Umbilical cord (tissue), 2 donors: ENCODE results near the gene HSPBP1. TPM values are rescaled to one million over a fixed set of nuclear protein-coding genes. Genes with fewer than 3 reads are reported as not detected.

Source experiments
- DNase-seq: peaks from one replicate; pipeline ENCODE4 v3.0.0-alpha.2; 2015; ENCODE audit warnings: low spot score
- total RNA-seq: library from RNA; depleted of rRNA; stranded (reverse); fragments of >200 nt; gene quantifications from one replicate; pipeline ENCODE4 v1.2.3, GENCODE V29; 2014; ENCODE audit warnings: low replicate concordance; ENCODE audit not compliant: insufficient read depth

The HSPBP1 gene
- total RNA-seq, 1 donor from 2014 or later = 7.0 TPM

DNA sequence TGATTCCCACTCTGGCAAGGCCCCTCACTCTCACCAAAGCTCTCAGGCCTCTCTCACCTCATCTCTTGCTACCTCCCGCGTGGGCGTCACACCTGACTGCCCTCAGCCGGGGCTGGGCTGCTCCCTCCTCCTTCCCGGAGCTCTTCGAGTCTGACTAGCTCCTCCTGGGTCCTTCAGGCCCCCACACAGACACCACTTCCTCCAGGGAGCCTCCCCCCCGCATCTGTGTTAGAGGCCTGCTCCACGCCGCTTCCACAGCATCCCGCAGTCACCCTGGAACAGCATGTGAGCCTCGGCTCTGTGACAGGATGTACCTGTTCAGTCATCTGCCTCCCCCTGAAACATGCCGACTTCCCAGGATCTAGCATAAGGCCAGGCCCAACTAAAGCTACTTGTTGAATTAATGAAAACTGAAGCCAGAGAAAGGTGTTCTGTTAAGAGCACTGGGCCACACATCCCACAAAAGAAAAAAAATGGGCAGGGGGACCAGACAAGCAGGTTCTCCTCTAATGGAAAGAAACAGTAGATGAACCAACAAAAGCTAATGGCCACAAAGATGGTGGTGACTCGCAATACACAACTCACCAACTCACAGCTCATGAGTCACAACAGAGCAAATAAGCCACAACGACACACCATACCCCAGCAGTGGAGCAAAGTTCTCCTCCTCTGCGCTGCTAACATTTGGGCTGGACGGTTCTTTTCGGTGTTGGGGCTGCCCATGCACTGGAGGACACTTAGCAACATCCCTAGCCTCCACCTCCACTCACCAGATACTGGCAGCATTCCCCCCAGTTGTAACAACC lies 24.1 kb downstream of the HSPBP1 start:
- DNase-seq = no peak

DNA sequence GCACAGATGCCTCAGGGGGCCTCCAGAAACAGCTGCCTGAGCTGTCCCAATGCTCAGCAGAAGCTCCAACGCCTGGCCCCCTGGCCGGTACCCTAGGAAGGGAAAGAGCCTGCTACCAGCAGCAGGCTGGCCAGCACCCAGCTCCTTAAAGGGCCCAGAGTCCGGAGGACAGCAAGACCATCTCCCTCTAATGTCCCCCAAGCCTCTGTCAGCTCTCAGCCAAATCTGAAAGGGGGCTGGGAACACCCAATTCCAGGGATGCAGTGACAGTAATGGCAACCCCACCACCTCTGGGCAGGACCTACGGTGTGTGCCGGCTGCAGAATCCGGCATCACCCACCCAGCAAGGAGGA lies 25.3 kb downstream of the HSPBP1 start:
- no peak for DNase-seq

DNA sequence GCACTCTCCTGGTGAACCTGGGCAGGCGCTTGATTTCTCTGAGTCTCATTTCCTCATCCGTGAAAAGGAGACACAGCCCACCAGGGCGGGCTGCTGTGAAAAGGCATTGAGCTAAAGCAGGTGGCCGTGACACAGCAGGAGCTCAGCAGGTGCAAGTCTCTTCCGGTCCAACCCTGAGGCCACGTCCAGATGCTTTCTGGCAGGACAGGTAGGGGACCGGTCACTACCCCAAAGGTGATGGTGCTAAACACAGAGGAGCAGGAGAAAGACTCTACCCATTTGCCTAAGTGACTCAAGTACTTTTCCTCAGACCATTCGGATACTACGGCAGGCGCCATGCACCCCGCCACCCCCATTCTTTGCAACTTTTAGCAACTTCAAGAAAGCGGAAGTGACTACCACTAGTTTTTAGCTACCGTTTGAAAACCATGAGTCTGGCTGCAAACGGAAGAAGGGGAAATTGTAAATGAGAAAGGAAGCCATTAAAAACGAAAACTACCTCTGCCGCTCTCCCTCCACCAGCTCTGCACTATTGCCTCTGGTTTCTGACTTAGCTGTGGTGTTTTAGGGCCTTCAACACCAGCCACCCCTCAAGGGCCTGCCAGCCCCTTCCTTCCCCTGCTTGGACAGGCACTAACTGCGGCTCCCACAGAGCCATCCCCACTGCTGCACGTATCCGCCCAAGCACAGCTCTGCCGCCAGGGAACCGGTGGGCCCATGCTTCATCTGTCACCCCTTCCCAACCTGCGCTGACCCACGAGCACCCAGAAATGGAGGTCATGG lies 25.9 kb downstream of the HSPBP1 start:
- DNase-seq = peak; percentile 13

DNA sequence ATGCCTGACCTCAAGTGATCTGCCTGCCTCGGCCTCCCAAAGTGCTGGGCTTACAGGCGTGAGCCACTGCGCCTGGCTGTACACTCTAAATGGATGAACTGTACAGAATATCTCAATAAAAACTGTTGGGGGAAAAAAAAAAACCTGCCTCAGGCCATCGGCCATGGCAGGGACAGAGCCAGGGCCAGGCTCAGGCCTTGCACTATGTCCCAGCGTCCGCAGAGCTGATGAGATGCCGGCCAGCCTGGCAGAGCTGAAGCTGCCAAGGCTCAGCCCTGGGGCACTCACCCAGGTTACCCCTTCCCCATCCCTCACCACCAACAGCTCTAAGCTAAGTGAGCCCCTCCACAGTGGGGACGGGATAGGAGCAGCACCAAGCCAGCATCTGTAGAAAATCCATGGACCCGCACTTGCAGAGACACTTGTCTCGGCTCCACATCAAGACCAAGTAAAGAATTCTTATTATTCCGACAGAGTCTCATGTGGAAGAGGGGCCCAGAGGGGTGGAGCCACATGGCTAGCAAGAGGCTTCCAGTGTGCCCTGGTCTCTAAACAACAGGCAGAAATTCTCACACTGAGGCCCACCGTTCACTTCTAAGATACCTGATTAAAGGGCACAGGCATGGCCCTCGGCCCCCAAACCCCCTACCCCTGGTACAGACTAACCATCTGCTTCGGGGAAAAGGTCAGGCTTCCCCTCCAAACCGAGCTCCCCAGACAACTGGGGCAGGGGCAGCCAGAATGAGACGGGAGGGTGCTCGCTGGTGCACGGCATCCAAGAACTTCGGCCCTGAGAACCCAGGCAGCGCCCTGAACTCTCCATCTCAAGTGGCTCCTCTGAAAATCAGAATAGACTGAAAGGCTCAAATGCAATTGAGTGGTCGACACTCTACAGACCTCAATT lies 26.9 kb downstream of the HSPBP1 start:
- DNase-seq = no peak

DNA sequence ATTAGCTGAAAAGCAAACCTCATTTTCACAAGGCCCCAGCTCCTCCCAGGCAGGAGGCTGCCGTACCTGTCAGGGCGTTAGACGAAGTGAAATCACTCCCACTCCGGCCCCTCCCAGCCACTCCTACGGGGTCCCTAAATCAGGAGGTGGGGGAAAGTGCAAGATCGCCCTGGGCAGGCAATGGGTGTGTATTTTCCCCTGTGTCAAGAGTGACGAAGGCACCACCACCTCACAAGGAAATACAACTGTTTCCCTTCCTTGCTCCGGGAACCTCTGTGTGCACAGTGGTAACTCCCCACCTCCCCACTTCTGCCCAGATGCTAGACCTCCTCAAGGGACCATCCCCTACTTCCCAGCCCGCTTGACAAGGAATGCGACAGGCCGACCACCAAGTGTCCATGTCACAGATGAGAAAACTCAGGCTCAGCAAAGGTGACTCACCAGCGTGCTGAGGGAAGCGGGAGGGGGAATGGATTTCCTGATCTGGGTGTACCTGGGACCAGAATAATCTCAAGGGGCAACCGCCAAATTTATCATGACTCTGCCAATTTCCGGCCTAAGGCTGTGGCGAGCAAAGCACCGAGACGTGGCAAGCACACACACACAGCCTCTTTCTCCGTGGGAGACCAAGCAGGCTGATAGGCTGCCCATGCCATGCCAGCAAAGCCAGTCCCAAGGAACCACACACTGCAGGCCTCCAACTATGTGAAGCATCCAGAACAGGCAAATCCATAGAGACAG lies 28.4 kb downstream of the HSPBP1 start:
- no peak for DNase-seq

DNA sequence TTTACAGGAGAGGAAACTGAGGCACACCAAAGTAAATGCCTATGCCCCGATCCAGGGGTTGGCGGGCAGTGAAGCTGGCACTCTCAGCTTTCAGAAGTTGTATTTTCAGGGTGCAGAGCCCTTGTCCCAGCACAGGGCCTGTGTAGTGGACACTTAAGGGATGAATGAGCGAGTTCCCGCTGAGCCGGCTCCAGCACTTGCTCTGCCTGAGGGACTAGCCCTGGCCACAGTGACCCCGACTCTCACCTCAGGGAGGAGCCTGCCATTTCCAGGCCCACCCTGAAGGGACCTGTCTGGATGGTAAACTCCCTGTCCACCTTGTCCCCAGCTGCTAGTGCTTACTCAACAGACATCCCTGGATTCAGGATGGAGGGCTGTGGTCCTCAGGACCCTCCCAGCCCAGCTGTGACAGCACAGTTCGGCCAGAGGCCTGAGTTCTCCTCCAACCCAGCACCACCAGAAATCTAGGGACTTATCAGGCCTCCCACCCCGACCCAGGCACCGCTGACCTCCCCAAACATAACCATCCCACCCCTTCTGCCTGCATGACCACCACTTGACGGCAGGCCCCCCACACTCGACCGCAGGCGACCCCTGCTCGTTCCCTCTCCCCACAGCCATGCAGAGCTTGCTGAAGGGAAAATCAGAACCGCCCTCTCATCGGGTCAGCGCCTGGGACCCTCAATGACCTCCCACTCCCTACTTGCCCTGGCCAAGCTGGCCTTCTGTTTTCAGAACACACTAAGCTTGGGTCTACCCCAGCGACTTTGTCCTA lies 29.5 kb downstream of the HSPBP1 start:
- no peak for DNase-seq

DNA sequence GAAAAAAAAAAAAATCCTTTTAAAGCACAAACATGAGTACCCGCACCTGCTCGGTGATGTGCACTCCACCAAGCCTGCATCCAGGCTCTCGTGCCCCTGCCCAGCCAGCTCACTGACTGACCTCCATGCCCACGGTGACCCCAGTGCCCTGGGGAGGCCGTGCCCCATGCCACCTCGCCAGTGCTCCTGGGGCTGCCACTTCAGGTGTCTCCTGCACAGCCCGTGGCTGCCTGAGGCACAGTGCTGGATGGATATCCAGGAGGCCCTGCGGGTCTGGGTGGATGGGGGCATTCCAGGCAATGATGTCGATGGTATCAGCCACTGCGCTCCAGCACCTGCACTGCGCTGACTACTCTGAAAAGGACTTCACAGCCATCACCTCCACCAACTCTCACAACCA lies 30.1 kb downstream of the HSPBP1 start:
- DNase-seq = no peak

DNA sequence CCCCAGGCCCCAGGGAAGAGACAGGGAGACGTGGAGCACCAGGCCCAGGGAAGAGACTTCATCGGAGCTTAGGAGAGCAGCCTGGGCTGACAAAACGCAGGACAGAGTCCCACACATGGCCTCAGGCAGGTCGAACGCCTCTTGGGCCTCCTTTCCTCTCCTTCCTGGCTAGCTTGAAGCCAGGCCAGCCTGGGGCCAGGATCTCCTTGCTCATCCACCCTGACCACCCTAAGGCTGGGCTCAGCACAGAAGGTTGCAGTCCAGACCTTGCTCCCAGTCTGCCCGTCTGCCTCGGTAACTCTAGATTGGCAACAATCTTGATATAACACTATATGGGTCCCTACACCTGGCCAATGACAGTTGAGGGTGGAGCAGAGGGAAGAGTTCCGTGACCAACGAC lies 31.2 kb downstream of the HSPBP1 start:
- no peak for DNase-seq

DNA sequence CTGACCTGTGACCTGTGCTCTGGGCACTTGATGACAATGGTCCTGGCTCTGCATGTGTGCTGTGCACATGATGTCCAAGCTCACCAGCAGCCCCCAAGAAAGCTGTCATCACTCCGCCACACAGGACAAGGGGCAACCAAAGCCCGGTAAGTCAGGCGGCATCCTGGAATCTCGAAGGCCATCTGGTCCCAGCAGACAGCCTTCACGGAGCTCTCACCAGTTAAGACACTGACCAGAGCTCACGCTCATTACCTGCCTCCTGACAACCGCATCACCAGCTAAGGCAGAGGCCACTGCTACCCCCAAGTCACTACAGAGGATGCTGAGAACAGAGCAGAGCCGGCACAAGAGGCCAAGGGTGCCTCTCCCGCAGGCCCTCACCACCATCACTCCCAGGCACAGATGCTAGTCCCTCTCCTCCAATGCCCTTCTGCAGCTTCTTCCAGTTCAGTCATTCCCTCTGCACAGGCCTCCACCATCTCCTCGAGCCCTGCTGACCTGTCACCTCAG lies 31.7 kb downstream of the HSPBP1 start:
- no peak for DNase-seq

DNA sequence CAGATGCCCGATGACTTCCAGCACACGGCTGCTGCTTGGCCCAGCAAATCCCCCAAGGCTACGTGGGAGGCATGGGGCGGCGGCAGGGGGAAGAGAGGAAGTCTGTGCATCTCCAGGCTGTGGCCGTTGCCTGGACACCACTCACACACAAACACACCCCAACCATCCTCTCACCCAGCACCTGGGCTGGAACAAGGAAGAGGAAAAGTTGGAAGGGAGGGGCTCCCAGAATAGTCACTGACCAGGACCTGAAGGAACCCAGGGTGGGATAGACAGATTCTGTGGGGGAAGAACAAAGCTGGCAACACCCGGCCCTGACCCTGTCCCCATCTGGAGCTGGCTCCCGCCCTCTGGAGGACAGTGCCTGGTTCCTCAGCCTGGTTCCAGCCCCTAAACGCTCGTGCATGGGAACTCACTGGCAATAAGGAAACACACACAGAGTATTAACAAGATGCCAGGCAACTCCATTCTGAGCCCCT lies 32.2 kb downstream of the HSPBP1 start:
- peak; percentile 25 for DNase-seq

DNA sequence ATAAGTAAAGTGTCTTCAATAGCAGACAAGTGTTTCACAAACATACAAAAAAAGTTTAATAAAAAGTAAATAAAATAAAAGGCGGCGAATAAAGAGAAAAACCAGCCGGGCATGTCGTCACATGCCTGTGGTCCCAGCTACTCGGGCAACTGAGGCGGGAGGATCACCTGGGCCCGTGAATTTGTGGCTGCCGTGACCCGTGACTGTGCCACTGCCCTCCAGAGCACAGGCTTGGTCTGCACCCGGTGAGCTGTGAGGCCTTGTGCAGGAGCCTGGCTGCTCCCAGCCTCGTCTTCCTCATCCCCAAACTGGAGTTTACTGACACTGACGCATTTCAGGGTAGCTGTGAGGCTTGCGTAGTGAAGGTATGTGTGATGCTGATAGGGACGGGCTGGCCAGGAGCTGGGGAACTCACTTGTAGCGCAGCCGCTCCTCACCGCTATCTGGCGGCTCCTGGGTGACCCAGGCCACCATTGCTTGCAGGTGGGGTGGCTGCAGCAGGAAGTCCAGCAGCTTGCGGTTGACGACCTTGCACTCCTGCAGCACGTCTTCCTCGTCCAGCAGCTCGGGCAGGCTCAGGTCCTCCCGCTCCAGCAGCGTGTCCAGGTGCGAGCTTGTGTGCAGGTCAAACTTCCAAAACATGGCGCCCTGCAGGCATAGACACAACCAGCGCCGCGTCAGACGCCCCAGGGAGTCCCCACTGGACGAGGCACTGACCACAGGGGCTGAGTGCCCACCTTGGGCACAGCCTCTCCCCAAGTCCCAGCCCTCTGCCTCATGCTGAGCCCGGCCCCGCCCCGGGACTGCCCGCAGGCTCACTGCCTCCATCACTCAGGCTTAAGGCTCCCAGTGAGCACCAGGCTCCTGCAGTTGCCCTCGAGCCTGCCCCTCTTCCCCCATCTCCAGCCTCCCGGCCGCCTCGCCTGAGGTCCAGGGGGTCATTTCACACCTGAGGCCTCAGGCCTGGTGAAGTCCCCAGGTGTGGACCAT lies 33.2 kb downstream of the HSPBP1 start:
- no peak for DNase-seq

DNA sequence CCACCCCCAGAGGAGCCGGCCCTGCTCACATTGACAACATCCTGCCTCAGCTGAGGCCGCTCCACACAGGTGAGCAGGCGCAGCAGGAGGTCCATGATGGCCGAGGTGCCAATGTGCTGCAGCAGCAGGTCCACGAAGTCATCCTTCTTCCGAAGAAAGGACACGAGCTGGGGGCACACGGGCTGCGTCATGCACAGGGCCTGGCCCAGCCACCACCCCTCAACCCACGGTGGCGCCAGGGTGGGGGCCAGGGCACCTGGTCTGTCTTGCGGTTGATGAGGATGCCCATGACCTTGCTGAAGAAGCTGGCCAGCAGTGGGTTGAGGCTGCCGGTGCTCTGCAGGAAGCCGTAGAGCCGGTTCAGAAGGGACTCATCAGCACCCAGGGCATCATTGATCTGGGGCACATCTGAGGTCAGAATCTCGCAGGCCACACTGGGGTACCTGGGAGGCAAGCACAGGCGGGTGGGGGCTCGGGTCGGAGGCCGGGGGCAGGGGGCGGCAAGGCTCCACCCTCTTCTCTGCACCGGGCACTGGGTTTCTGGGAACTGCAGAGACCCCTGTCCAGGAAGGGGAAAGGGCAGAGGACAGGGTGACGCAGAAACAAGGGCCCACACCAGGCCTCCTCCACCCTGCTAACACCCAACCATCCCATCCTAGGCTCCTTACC lies 34.5 kb downstream of the HSPBP1 start:
- no peak for DNase-seq

DNA sequence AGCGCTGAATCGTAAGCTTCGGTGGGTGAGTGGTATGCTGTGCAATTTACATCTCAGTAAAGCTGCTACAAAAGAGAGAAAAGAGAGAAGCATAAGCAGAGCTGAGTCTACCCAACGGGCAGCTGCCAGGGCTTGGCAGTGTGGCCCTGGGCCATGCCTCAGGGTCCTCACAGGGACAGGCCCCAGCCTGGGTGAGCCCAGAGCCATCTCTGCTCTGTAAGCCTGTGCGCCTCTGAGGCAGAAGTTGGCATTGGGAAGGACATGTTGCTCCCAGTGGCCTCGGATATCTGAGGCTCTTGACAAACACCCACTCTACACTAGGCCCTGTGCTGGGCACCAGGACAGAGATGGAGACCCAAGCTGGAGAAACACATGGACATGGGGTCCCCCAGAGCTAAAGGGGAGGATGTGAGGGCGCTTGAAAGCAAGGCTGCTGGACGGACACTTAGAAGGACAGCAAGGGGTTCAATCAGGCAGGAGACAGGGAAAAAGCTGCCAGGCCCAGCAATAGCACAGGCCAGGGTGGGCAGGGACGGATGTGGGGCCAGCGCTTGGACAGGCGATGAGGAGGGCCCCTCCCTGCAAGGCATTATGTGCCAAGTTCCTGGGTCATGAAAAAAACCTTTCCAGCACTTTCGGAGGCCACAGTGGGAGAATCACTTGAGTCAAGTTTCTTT lies 35.8 kb downstream of the HSPBP1 start:
- no peak for DNase-seq

DNA sequence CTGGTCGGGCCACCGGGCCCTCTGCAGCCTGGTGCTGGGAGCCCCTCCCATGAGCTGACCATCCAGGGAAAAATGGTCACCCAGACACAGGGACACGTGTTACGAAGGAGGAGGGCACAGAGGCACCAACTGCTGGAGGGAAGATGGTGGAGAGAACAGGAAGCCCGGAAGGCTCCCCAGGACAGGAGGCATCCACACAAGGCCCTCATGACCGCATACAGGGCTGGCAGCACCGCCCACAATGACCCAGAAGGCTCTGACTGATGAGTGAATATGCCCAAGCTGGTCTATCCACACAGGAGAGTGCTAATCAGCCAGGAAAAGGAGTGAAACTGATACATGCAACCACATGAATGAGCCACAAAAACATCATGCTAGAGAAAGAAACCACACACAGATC lies 37.4 kb downstream of the HSPBP1 start:
- no peak for DNase-seq

DNA sequence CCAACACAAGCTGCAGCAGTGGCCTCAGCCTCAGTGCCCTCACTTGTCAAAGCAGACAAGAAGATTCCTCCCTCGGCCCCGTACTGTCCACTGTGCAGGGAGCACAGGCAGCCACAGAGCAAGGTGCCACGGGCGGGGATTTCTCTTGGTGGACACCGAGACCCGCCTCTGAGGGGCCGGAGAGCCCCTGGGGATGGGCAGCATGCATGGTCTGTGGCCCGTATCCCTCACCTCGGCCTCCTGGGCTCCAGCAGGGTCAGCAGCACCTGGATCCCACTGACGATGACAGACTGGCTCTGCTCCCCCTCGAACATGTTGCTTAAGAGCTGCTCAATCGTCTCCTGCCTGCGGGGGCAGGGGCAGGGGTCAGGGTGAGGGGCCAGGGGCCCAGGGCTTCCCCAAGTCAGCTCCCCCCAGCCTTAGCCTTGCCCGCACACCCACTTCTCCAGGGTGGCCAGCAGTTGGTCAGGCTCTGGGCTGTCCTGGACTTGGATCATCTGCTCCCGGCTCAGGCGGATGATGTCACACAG lies 37.9 kb downstream of the HSPBP1 start:
- no peak for DNase-seq

DNA sequence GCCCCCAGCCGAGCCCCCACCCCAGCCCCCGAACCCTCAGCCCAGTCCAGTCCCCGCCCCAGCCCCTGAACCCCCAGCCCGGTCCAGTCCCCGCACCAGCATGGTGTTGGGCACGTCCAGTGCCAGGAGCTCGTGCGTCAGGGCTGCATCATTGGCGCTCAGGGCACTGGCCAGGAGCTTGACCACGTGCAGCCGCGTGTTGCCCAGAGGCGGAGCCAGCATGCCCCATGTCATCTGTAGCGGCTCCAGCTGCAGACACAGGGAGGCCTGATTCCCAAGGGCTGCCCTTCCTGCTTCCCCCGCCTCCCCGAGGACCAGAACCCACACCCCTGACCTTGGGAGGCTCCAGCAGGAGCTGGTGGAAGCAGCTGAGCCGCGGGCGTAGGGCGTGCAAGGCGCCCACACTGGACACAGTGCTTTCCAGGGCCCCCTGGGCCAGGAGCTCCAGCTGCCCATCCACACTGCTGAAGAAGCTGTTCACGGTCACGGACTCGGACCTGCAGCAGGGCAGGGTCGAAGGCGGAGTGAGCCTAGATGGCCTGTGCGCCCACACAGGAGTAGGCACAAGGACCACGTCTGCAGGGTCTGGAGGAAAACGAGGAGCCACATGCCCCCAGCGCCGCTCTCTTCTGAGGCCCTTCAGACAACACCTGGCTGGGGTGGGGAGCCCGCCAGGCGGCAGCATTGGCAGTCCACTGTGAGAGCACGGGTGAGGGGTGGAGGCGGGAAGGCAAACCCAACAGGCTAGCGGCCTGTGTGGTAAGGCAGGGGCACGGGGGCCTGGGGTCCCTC lies 38.6 kb downstream of the HSPBP1 start:
- DNase-seq = no peak

DNA sequence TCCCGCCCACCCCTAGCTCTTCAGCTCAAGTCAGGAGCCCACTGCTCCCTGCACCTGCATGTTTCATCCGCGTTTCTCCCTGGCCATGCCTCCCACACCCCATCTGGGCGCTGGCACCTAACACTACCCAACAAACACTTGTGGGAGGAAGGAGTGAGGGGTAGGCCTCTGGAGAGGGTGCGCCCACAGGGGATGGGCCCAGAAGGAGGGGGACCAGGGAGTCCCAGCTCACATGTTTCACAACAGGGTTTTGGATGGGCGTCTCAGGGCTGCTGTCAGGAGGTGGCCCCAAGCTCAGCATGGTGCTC lies 39.2 kb downstream of the HSPBP1 start:
- no peak for DNase-seq
